HepG2 (cell line): ENCODE data around the gene MTA3. TPM values are rescaled to one million over a fixed set of nuclear protein-coding genes. Genes with fewer than 3 reads are reported as not detected.
A peak's percentile ranks its signal among the peaks of the same experiment; 100 is the strongest.

ENCODE experiments used
- ATF4 ChIP-seq, 2 experiments: fragments of 450-650 bp in 1 of 2; sonication (generic) in 1 of 2; formaldehyde crosslinking; IDR thresholded peaks; 2 replicates each; pipeline versions ENCODE4 v1.5.0 to v1.8.0; 2020 to 2022; ENCODE audit warnings: mild to moderate bottlenecking in 1 of 2, missing genetic modification reagents in 1 of 2
- CHCHD3 ChIP-seq: sonication (generic); formaldehyde crosslinking; IDR thresholded peaks from 2 replicates; pipeline ENCODE4 v1.8.0; 2022; ENCODE audit warnings: mild to moderate bottlenecking, missing genetic modification reagents, moderate library complexity
- FOXA1 ChIP-seq, 2 experiments: fragments of 450-650 bp in 1 of 2; sonication (generic) in 1 of 2; formaldehyde crosslinking in 1 of 2; IDR thresholded peaks; 2 replicates each; pipeline versions ENCODE4 v1.4.0 to v1.6.1; 2016 to 2020; ENCODE audit warnings: missing genetic modification reagents in 1 of 2
- HOXA3 ChIP-seq: sonication (generic); formaldehyde crosslinking; IDR thresholded peaks from 2 replicates; pipeline ENCODE4 v1.5.0; 2020; ENCODE audit warnings: missing genetic modification reagents
- LCORL ChIP-seq, 2 experiments: fragments of 450-650 bp in 1 of 2; sonication (generic) in 1 of 2; formaldehyde crosslinking in 1 of 2; IDR thresholded peaks; 2 replicates each; pipeline versions ENCODE4 v1.5.0 to v1.6.1; 2017 to 2020; ENCODE audit warnings: antibody characterized with exemption in 1 of 2, missing genetic modification reagents in 1 of 2
- MYPOP ChIP-seq: sonication (generic); formaldehyde crosslinking; IDR thresholded peaks from 2 replicates; pipeline ENCODE4 v1.8.1; 2023; ENCODE audit warnings: mild to moderate bottlenecking, moderate library complexity, missing genetic modification reagents
- PLSCR1 ChIP-seq: sonication (generic); formaldehyde crosslinking; IDR thresholded peaks from 2 replicates; pipeline ENCODE4 v1.5.0; 2020; ENCODE audit warnings: missing genetic modification reagents, mild to moderate bottlenecking, borderline replicate concordance
- POLR2A ChIP-seq, 2 experiments: IDR thresholded peaks; 2 replicates each; pipeline ENCODE4 v1.6.1; 2011; ENCODE audit warnings: low read depth in 2 of 2, low read length in 2 of 2, mild to moderate bottlenecking in 1 of 2, moderate library complexity in 1 of 2; ENCODE audit not compliant: insufficient read depth in 1 of 2
- PPARG ChIP-seq: conservative IDR thresholded peaks from 2 replicates; pipeline ENCODE4 v1.6.1; 2016; ENCODE audit warnings: missing biosample characterization, missing genetic modification reagents
- RAD21 ChIP-seq: fragments of 450-650 bp; formaldehyde crosslinking; IDR thresholded peaks from 2 replicates; pipeline ENCODE4 v1.5.0; 2020; ENCODE audit warnings: mild to moderate bottlenecking
- ZBTB38 ChIP-seq: sonication (generic); formaldehyde crosslinking; IDR thresholded peaks from 2 replicates; pipeline ENCODE4 v1.5.1; 2020; ENCODE audit warnings: mild to moderate bottlenecking, missing genetic modification reagents
- ZNF124 ChIP-seq: sonication (generic); formaldehyde crosslinking; IDR thresholded peaks from 2 replicates; pipeline ENCODE4 v1.4.0; 2020; ENCODE audit warnings: missing genetic modification reagents
- ZNF253 ChIP-seq: sonication (generic); formaldehyde crosslinking; IDR thresholded peaks from 2 replicates; pipeline ENCODE4 v1.8.0; 2022; ENCODE audit warnings: mild to moderate bottlenecking, missing genetic modification reagents, borderline replicate concordance
- ZNF256 ChIP-seq: sonication (generic); formaldehyde crosslinking; conservative IDR thresholded peaks from 2 replicates; pipeline ENCODE4 v1.4.0; 2020; ENCODE audit warnings: missing genetic modification reagents
- ZNF264 ChIP-seq: sonication (generic); formaldehyde crosslinking; IDR thresholded peaks from 2 replicates; pipeline ENCODE4 v1.4.0; 2020; ENCODE audit warnings: missing genetic modification reagents
- ZNF552 ChIP-seq: sonication (generic); formaldehyde crosslinking; IDR thresholded peaks from 2 replicates; pipeline ENCODE4 v1.9.0; 2022; ENCODE audit warnings: missing genetic modification reagents, mild to moderate bottlenecking, borderline replicate concordance
- ZNF574 ChIP-seq: sonication (generic); formaldehyde crosslinking; IDR thresholded peaks from 2 replicates; pipeline ENCODE4 v1.4.0; 2020; ENCODE audit warnings: missing genetic modification reagents
- ZNF629 ChIP-seq: sonication (generic); formaldehyde crosslinking; conservative IDR thresholded peaks from 2 replicates; pipeline ENCODE4 v1.5.0; 2020; ENCODE audit warnings: missing genetic modification reagents
- ZNF687 ChIP-seq: sonication (generic); formaldehyde crosslinking; IDR thresholded peaks from 2 replicates; pipeline ENCODE4 v1.5.1; 2020; ENCODE audit warnings: mild to moderate bottlenecking, missing genetic modification reagents, moderate library complexity
- polyA plus RNA-seq, 8 experiments: library from polyadenylated mRNA; depleted of rRNA in 3 of 8; stranded (reverse) in 7 of 8; unstranded in 1 of 8; fragments of >200 nt; fragmentation: Illumina TruSeq in 4 of 8; extraction: Trizol in 4 of 8; gene quantifications; 2 replicates each; pipeline versions ENCODE4 v1.2.1 to v1.2.3, GENCODE V29; 2011 to 2016; ENCODE audit warnings: low read depth in 4 of 8, missing spikeins in 1 of 8, mixed read lengths in 1 of 8; ENCODE audit not compliant: insufficient read depth in 1 of 8
- total RNA-seq, 5 experiments: library from RNA; depleted of rRNA; stranded (reverse); fragments of >200 nt; fragmentation: Illumina TruSeq; extraction: Trizol; gene quantifications; 2 replicates each; pipeline ENCODE4 v1.2.3, GENCODE V29; 2016; ENCODE audit warnings: low read depth in 1 of 5

Gene MTA3
- total and polyA plus RNA-seq, 2 of the 13 experiments (the other 11 are each of a cell fraction or from before 2014, with no cell fraction given) = 48.8 to 77.8 TPM

GRCh38 chr2:42770288-42771131 lies 202.1 kb downstream of the MTA3 start (continued):
- no peak for TF ChIP-seq PLSCR1 (CRISPR knock-in tag)
- peak; percentile 75 for TF ChIP-seq RAD21 (CRISPR knock-in tag)
- no peak for TF ChIP-seq ZNF124
- TF ChIP-seq HOXA3 (CRISPR knock-in tag) = no peak
- no peak for TF ChIP-seq FOXA1 (IDR thresholded peaks at IDR 0.05)
- TF ChIP-seq FOXA1 (CRISPR knock-in tag; IDR thresholded peaks at IDR 0.05) = 0 out of 2 replicates have a peak, but pooled peaks have one; percentile 32
- no peak for TF ChIP-seq ZNF629 (CRISPR knock-in tag)
- TF ChIP-seq ZNF552 = 0 out of 2 replicates have a peak, but pooled peaks have one; percentile 54
- no peak for TF ChIP-seq ATF4 (CRISPR knock-in tag; IDR thresholded peaks at IDR 0.05)
- TF ChIP-seq ZNF264 (CRISPR knock-in tag) = no peak
- TF ChIP-seq CHCHD3 (CRISPR knock-in tag) = no peak
- TF ChIP-seq ZNF687 (CRISPR knock-in tag) = peak; percentile 35; the same call in 1 of the 2 replicates
- TF ChIP-seq ZBTB38 (CRISPR knock-in tag) = peak; percentile 80
- peak; percentile 51; the same call in 1 of the 2 replicates for TF ChIP-seq ZNF574 (CRISPR knock-in tag)
- no peak for TF ChIP-seq MYPOP
- TF ChIP-seq ZNF256 (CRISPR knock-in tag) = no peak
- TF ChIP-seq POLR2A (IDR thresholded peaks at IDR 0.05; ENCODE audit: insufficient read depth in 1 of 2, low read depth in 2 of 2, low read length in 2 of 2) = peak in 1 of 2 experiments; percentile 18; a peak in 1 of 4 replicates
- TF ChIP-seq PPARG (CRISPR knock-in tag) = 0 out of 2 replicates have a peak, but pooled peaks have one; percentile 8
- TF ChIP-seq LCORL (IDR thresholded peaks at IDR 0.05) = no peak
- peak; percentile 56; the same call in 1 of the 2 replicates for TF ChIP-seq LCORL (CRISPR knock-in tag; IDR thresholded peaks at IDR 0.05)
- no peak for TF ChIP-seq ZNF253 (CRISPR knock-in tag)
